ENCODE data around the gene KIF1B.

Gene KIF1B

DNA sequence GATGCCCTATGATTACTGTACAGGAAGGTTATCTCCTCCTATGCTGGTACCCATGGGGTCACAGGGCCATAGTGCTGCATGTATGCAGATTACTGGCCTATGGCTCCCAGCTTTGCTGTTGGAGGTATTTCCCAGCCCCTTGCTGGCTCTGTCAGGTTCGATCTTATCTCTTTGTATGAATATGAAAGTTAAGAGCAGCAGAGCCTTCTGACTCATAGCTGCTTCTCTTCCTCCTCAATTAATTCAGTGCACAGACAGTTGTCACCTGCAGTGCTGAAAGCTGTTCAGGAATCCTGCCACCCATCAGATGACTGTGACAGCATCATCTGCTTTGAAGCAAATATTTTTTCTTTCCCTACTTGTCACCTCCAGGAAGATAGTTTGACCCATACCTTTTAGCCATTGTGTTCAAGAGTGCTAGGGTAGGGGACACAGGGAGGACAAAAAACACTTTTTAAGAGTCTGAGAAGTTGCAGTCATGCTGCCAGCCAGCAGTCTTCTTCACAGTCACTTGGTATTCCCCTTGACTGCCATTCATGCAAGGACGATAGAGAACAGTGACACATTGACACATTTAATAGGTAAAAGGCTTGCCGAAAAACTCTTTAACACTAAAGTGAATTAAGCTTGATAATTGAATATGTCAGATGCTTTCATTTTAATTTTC, 73.1 kb downstream of the KIF1B start:
- DNase-seq (ENCODE audit: extremely low spot score), result no peak
- ChIA-PET CTCF (no interaction called here), POLR2A (no interaction called here)
- TF ChIP-seq CTBP1 (IDR thresholded peaks at IDR 0.05; ENCODE audit: borderline replicate concordance) (no peak), SUZ12 (IDR thresholded peaks at IDR 0.05) (no peak), TARDBP (IDR thresholded peaks at IDR 0.05) (no peak), LEF1 (IDR thresholded peaks at IDR 0.05; ENCODE audit: borderline replicate concordance) (no peak), FOXK2 (IDR thresholded peaks at IDR 0.05) (no peak), ELF4 (IDR thresholded peaks at IDR 0.05) (no peak), HDGF (IDR thresholded peaks at IDR 0.05; ENCODE audit: borderline replicate concordance) (no peak)
- TF ChIP-seq, protein P1, sequence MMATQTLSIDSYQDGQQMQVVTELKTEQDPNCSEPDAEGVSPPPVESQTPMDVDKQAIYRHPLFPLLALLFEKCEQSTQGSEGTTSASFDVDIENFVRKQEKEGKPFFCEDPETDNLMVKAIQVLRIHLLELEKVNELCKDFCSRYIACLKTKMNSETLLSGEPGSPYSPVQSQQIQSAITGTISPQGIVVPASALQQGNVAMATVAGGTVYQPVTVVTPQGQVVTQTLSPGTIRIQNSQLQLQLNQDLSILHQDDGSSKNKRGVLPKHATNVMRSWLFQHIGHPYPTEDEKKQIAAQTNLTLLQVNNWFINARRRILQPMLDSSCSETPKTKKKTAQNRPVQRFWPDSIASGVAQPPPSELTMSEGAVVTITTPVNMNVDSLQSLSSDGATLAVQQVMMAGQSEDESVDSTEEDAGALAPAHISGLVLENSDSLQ (IDR thresholded peaks at IDR 0.05), result no peak

DNA sequence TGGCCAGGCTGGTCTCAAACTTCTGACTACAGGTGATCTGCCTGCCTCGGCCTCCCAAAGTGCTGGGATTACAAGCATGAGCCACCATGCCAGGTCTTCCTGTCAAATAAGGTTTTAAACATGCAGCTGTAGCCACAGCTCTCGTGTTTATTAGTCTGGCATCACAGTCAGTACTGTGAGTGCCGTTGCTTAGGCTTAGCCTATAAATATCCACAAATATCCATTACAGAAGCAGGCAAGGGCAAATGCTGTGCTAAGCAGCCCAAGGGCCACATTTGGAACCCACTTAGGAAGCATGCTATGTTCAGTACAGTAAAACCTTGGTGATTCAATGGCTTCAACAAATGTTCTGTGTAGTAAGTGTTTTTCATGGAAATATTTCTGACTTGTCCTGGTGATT, 75.9 kb downstream of the KIF1B start:
- CTCF ChIA-PET, result no interaction called here
- POLR2A ChIA-PET, result no interaction called here
- DNase-seq (ENCODE audit: extremely low spot score), result no peak
- TF ChIP-seq, protein P1 (IDR thresholded peaks at IDR 0.05), result no peak
- TF ChIP-seq FOXK2 (IDR thresholded peaks at IDR 0.05) (no peak), HDGF (IDR thresholded peaks at IDR 0.05; ENCODE audit: borderline replicate concordance) (no peak), ELF4 (IDR thresholded peaks at IDR 0.05) (no peak), ARNT (IDR thresholded peaks at IDR 0.05) (no peak), ZNF384 (IDR thresholded peaks at IDR 0.05) (no peak), FOXM1 (IDR thresholded peaks at IDR 0.05; ENCODE audit: borderline replicate concordance) (no peak), SP1 (IDR thresholded peaks at IDR 0.05) (no peak), TARDBP (IDR thresholded peaks at IDR 0.05) (no peak), SUZ12 (IDR thresholded peaks at IDR 0.05) (no peak)

DNA sequence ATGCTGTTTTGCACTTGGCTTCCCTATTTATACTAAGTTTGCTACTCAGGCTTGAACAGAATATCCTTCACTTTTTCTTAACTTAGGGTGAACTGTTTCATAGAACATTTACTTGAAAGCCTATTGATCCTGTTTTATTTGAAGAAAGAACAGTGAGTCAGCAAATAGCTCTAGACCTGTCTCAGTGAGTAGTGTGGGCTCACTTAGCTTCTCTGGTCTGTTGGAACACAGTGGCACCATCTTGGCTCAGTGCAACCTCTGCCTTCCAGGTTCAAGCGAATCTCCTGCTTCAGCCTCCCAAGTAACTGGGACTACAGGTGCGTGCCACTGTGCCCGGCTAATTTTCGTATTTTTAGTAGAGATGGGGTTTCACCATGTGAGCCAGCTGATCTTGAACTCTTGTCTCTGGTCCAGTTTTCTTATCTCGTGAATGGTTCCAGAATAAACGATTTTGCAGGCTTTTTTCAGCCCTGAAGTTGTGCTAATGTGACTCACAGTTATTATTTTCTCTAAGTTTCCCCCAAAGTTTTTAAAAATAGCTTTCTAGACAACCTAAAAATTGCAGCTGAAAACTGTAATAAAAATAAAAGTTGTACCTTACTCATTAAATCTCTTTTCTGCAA, 76.8 kb downstream of the KIF1B start:
- TF ChIP-seq BHLHE40 (IDR thresholded peaks at IDR 0.05; ENCODE audit: borderline replicate concordance), result no peak
- no peak for TF ChIP-seq ARNT (IDR thresholded peaks at IDR 0.05)
- TF ChIP-seq, protein P1 (IDR thresholded peaks at IDR 0.05), result no peak
- no peak for TF ChIP-seq NFRKB (IDR thresholded peaks at IDR 0.05)
- TF ChIP-seq FOXK2 (IDR thresholded peaks at IDR 0.05), result no peak
- ChIA-PET CTCF (interaction anchor here (0.7 kb wide), 1 partner anchor 483 kb away, joined by 3 read pairs; no protein-coding TSS in a partner anchor), POLR2A (no interaction called here)
- DNase-seq (ENCODE audit: extremely low spot score), result no peak

DNA sequence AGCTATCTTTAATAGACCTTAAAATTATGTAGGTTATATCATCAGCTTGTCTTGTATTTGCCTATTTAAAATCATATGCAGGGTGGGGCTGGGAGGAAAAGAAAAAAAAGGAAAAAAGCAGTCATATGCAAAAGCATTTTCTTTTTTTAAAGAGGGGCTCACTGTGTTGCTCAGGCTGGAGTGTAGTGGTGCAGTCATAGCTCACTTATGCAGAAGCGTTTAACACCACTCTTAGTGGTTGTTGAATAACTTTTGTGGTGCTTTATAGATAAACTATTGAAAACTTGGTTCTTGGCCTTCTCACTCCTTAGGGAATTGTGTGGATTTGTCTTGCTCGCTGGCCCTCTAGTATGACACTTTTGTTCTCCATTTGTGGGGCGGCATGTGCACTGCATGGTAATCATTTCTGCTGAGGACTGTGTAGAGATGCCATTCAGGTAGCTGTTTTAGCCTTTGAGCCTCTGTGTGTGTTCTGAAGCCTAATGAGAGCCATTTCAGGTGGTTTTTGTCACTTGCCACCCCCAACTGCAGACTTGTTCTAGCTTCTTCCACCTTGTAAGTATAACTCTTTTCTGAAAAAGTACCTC, 77.8 kb downstream of the KIF1B start:
- no peak for DNase-seq (ENCODE audit: extremely low spot score)
- ChIA-PET CTCF (interaction anchor here (0.7 kb wide), 1 partner anchor 484 kb away, joined by 3 read pairs; no protein-coding TSS in a partner anchor), POLR2A (no interaction called here)
- no peak for TF ChIP-seq SP1 (IDR thresholded peaks at IDR 0.05)
- TF ChIP-seq ARNT (IDR thresholded peaks at IDR 0.05), result no peak
- TF ChIP-seq NFRKB (IDR thresholded peaks at IDR 0.05), result no peak
- no peak for TF ChIP-seq FOXK2 (IDR thresholded peaks at IDR 0.05)
- TF ChIP-seq LEF1 (IDR thresholded peaks at IDR 0.05; ENCODE audit: borderline replicate concordance), result no peak
- no peak for TF ChIP-seq FOXA1 (IDR thresholded peaks at IDR 0.05)
- no peak for TF ChIP-seq TARDBP (IDR thresholded peaks at IDR 0.05)
- TF ChIP-seq FOXM1 (IDR thresholded peaks at IDR 0.05; ENCODE audit: borderline replicate concordance), result no peak
- no peak for TF ChIP-seq ELF4 (IDR thresholded peaks at IDR 0.05)
- no peak for TF ChIP-seq CTBP1 (IDR thresholded peaks at IDR 0.05; ENCODE audit: borderline replicate concordance)
- TF ChIP-seq L3MBTL2 (conservative IDR thresholded peaks at IDR 0.05), result no peak
- no peak for TF ChIP-seq HDGF (IDR thresholded peaks at IDR 0.05; ENCODE audit: borderline replicate concordance)
- TF ChIP-seq, protein P1 (IDR thresholded peaks at IDR 0.05), result no peak
- TF ChIP-seq ZNF384 (IDR thresholded peaks at IDR 0.05), result no peak
- no peak for TF ChIP-seq BHLHE40 (IDR thresholded peaks at IDR 0.05; ENCODE audit: borderline replicate concordance)
- TF ChIP-seq SUZ12 (IDR thresholded peaks at IDR 0.05), result no peak

DNA sequence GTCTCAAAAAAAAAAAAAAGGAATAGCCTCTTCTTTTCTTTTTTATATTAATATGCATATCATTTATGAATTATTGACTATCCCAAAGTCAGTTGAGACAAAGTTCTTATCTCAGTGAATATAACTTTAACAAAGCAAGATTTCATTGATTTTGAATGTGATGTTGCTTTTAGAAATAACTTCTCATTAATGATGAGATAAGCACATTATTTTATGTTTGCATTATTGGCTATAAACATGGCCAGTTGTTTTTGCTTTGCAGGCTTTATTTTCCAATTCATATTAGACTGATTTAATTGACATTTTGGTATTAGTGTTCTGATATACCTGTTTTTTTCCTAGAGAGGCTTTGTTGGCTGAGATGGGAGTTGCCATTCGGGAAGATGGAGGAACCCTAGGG, 81.3 kb downstream of the KIF1B start:
- POLR2A ChIA-PET, result no interaction called here
- TF ChIP-seq SUZ12 (IDR thresholded peaks at IDR 0.05) (no peak), FOXK2 (IDR thresholded peaks at IDR 0.05) (no peak)
- TF ChIP-seq, protein P1 (IDR thresholded peaks at IDR 0.05), result no peak
- DNase-seq (ENCODE audit: extremely low spot score), result no peak
- CTCF ChIA-PET, result no interaction called here
